ENCODE results near the gene YTHDF2. TPM values are rescaled to one million over a fixed set of nuclear protein-coding genes. Genes with fewer than 3 reads are reported as not detected.

The YTHDF2 gene
- total and polyA plus RNA-seq, 2 of the 13 experiments (the other 11 are each of a cell fraction or from before 2014, with no cell fraction given): 48.4 to 59.6 TPM

DNA sequence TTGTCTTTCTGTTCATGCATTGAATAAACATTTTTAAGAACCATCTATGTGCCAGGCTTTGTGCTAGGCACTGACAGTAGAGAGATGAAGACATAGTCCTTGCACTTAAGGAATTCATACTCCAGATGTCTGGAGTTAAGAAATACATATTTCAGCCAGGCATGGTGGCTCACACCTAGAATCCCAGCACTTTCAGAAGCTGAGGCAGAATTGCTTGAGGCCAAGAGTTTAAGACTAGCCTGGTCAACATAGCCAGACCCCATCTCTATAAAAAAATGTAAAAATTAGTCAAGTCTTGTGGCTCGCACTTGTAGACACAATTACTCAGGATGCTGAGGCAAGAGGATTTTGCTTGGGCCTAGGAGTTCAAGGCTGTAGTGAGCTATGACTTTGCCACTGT, 18.6 kb upstream of the YTHDF2 start:
- 93% methylated on average over 1 of the region's 1 CpG for WGBS (ENCODE audit: low lambda C conversion rate)
- ATAC-seq (no peak), DNase-seq (ENCODE audit: low spot score) (no peak), FAIRE-seq (no peak)
- POLR2A ChIA-PET: no interaction called here
- CTCF ChIA-PET (ENCODE audit: low intra/inter-chr PET ratio, low total read pairs): no interaction called here
- Histone ChIP-seq H3K4me1 (ENCODE audit: insufficient read depth, low read length) (peaks cover 7% of the 10 kb centered on the region; the same call in 1 of the 2 replicates), H3K27me3 (ENCODE audit: control insufficient read depth in 1 of 2, insufficient read depth in 2 of 2, low read length in 2 of 2) (no peaks in the 10 kb centered on the region; a peak in 1 of 5 replicates), H3K4me3 (replicated peaks in 1 of 3; ENCODE audit: insufficient read depth in 1 of 3, low read depth in 2 of 3, low read length in 3 of 3) (no peak overlapping the region), H4K20me1 (ENCODE audit: insufficient read depth, low read length) (no peaks in the 10 kb centered on the region), H3K79me2 (ENCODE audit: insufficient read depth, low read length) (no peaks in the 10 kb centered on the region), H3K36me3 (replicated peaks in 1 of 2; ENCODE audit: control insufficient read depth in 1 of 2, insufficient read depth in 2 of 2, low read length in 2 of 2) (peaks cover 10% of the 10 kb centered on the region in 2 experiments; a peak in 4 of 5 replicates), H3K9me3 (ENCODE audit: low read length) (no peaks in the 10 kb centered on the region), H3K9ac (ENCODE audit: insufficient read depth, low read depth, low read length) (no peak overlapping the region), H2AFZ (ENCODE audit: low read length) (no peak overlapping the region), H3K27ac (ENCODE audit: extremely low read length, insufficient read depth, low read length) (no peak overlapping the region), H3K4me2 (ENCODE audit: low read depth, low read length) (no peak overlapping the region)
- TF ChIP-seq, protein P1, sequence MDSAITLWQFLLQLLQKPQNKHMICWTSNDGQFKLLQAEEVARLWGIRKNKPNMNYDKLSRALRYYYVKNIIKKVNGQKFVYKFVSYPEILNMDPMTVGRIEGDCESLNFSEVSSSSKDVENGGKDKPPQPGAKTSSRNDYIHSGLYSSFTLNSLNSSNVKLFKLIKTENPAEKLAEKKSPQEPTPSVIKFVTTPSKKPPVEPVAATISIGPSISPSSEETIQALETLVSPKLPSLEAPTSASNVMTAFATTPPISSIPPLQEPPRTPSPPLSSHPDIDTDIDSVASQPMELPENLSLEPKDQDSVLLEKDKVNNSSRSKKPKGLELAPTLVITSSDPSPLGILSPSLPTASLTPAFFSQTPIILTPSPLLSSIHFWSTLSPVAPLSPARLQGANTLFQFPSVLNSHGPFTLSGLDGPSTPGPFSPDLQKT (CRISPR knock-in tag; IDR thresholded peaks at IDR 0.05; ENCODE audit: borderline replicate concordance): no peak
- TF ChIP-seq ZMAT3 (CRISPR knock-in tag; conservative IDR thresholded peaks at IDR 0.05) (no peak), STAG1 (CRISPR knock-in tag; IDR thresholded peaks at IDR 0.05) (no peak), SP140L (CRISPR knock-in tag; IDR thresholded peaks at IDR 0.05; ENCODE audit: borderline replicate concordance) (no peak), ZNF841 (CRISPR knock-in tag; IDR thresholded peaks at IDR 0.05; ENCODE audit: borderline replicate concordance) (no peak), ZNF12 (CRISPR knock-in tag; IDR thresholded peaks at IDR 0.05) (no peak)
- TF ChIP-seq, protein P2, sequence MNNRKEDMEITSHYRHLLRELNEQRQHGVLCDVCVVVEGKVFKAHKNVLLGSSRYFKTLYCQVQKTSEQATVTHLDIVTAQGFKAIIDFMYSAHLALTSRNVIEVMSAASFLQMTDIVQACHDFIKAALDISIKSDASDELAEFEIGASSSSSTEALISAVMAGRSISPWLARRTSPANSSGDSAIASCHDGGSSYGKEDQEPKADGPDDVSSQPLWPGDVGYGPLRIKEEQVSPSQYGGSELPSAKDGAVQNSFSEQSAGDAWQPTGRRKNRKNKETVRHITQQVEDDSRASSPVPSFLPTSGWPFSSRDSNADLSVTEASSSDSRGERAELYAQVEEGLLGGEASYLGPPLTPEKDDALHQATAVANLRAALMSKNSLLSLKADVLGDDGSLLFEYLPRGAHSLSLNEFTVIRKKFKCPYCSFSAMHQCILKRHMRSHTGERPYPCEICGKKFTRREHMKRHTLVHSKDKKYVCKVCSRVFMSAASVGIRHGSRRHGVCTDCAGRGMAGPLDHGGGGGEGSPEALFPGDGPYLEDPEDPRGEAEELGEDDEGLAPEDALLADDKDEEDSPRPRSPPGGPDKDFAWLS (CRISPR knock-in tag; IDR thresholded peaks at IDR 0.05; ENCODE audit: borderline replicate concordance): no peak
- in situ Hi-C loops (cut with HindIII; ENCODE audit: extremely low pct_ligation_motif_present, low pct_unique_long_range_greater_than_20kb): no loop called here
- intact Hi-C loops (cut with micrococcal nuclease; ENCODE audit: unreplicated experiment): no loop called here
- BruUV-seq (replicated peaks): no TSS peak

Measured in HepG2 (cell line).